CD8-positive, alpha-beta memory T cell (primary cell): ENCODE results near the gene ME3. TPM values are rescaled to one million over a fixed set of nuclear protein-coding genes. Genes with fewer than 3 reads are reported as not detected.

Experiments used
- CTCF ChIA-PET: fragments of 350-600 bp; sonication (Branson Sonifier 250); formaldehyde crosslinking; loops from one replicate; lab custom pipeline; 2021; ENCODE audit warnings: antibody characterized with exemption; lab: Charles Lee
- POLR2A ChIA-PET: fragments of 350-600 bp; sonication (Branson Sonifier 250); formaldehyde crosslinking; loops from one replicate; lab custom pipeline; 2021; ENCODE audit warnings: antibody characterized with exemption; lab: Charles Lee
- DNase-seq, 5 donors: peaks; one replicate each; pipeline versions ENCODE4 v3.0.0 to v3.0.0-alpha.2; 2020 to 2022; ENCODE audit warnings: mixed read lengths in 1 of 5
- H3K27ac ChIP-seq: one replicate; pipeline ENCODE4 v1.7.0; 2013; ENCODE audit warnings: low read depth, mild to moderate bottlenecking, low read length, moderate library complexity
- H3K27me3 ChIP-seq: 2 replicates; pipeline ENCODE4 v1.7.0; 2013; ENCODE audit warnings: low read length, mild to moderate bottlenecking; ENCODE audit not compliant: insufficient read depth, poor library complexity, severe bottlenecking
- H3K36me3 ChIP-seq: 2 replicates; pipeline ENCODE4 v1.7.0; 2013; ENCODE audit warnings: mild to moderate bottlenecking, low read length, moderate library complexity; ENCODE audit not compliant: insufficient read depth
- H3K4me1 ChIP-seq: 2 replicates; pipeline ENCODE4 v1.7.0; 2013; ENCODE audit warnings: mild to moderate bottlenecking, low read length, moderate library complexity; ENCODE audit not compliant: insufficient read depth
- H3K4me3 ChIP-seq: 2 replicates; pipeline ENCODE4 v1.7.0; 2013; ENCODE audit warnings: mild to moderate bottlenecking, low read length
- H3K9me3 ChIP-seq: 2 replicates; pipeline ENCODE4 v1.7.0; 2013; ENCODE audit warnings: mild to moderate bottlenecking, low read length
- H3K27ac Mint-ChIP-seq, 8 donors: one replicate each; pipeline ENCODE4 v1.8.0; 2020 to 2021; ENCODE audit warnings: mixed read lengths in 8 of 8, mild to moderate bottlenecking in 6 of 8, inconsistent platforms in 3 of 8, moderate library complexity in 3 of 8
- H3K27me3 Mint-ChIP-seq, 2 donors: one replicate each; pipeline ENCODE4 v1.8.0; 2020 to 2021; ENCODE audit warnings: mixed read lengths in 2 of 2, mild to moderate bottlenecking in 1 of 2, moderate library complexity in 1 of 2
- H3K36me3 Mint-ChIP-seq, 3 donors: one replicate each; pipeline ENCODE4 v1.8.0; 2020 to 2021; ENCODE audit warnings: mixed read lengths in 3 of 3, inconsistent platforms in 1 of 3, mild to moderate bottlenecking in 1 of 3
- H3K4me1 Mint-ChIP-seq, 3 donors: one replicate each; pipeline ENCODE4 v1.8.0; 2020 to 2021; ENCODE audit warnings: mixed read lengths in 3 of 3, inconsistent platforms in 1 of 3, mild to moderate bottlenecking in 1 of 3
- H3K4me3 Mint-ChIP-seq, 7 donors: one replicate each; pipeline ENCODE4 v1.8.0; 2020 to 2021; ENCODE audit warnings: mixed read lengths in 7 of 7, mild to moderate bottlenecking in 6 of 7, moderate library complexity in 4 of 7, inconsistent platforms in 2 of 7
- H3K9me3 Mint-ChIP-seq, 5 donors: one replicate each; pipeline ENCODE4 v1.8.0; 2020 to 2022; ENCODE audit warnings: mixed read lengths in 5 of 5, mild to moderate bottlenecking in 3 of 5, moderate library complexity in 2 of 5, inconsistent platforms in 1 of 5
- polyA plus RNA-seq: library from polyadenylated mRNA; unstranded; fragments of 300-500 nt; fragmentation: Illumina TruSeq; gene quantifications from one replicate; pipeline ENCODE4 v1.2.3, GENCODE V29; 2021
- total RNA-seq, 2 experiments: library from RNA; stranded (reverse); gene quantifications; one replicate each; pipeline ENCODE4 v1.2.3, GENCODE V29; 2021

ME3 gene
- total and polyA plus RNA-seq, 3 experiments from 2014 or later: 1.0 to 1.3 TPM; not detected in 1

GRCh38 chr11:86586307-86586706, 86.1 kb downstream of the ME3 start:
- Histone ChIP-seq H3K9me3 (no peaks in the 10 kb centered on the region), H3K36me3 (no peaks in the 10 kb centered on the region), H3K27me3 (no peaks in the 10 kb centered on the region), H3K4me3 (no peak overlapping the region), H3K4me1 (no peaks in the 10 kb centered on the region), H3K27ac (no peak overlapping the region)
- H3K27me3 Mint-ChIP-seq: peaks cover 0 to 6% of the 10 kb centered on the region in 2 donors
- POLR2A ChIA-PET: no interaction called here
- peaks cover 0 to under 1% (median 0%) of the 10 kb centered on the region in 3 donors for H3K36me3 Mint-ChIP-seq
- H3K27ac Mint-ChIP-seq: no peak overlapping the region
- DNase-seq: no peak
- no peaks in the 10 kb centered on the region for H3K9me3 Mint-ChIP-seq
- CTCF ChIA-PET: no interaction called here
- H3K4me3 Mint-ChIP-seq: no peak overlapping the region
- no peaks in the 10 kb centered on the region for H3K4me1 Mint-ChIP-seq

GRCh38 chr11:86582898-86583297, 89.5 kb downstream of the ME3 start:
- Mint-ChIP-seq H3K9me3 (peaks cover 0 to 2% (median 0%) of the 10 kb centered on the region in 5 donors), H3K4me1 (no peaks in the 10 kb centered on the region), H3K4me3 (no peak overlapping the region), H3K36me3 (no peaks in the 10 kb centered on the region), H3K27ac (no peak overlapping the region), H3K27me3 (peaks cover 2 to 8% of the 10 kb centered on the region in 2 donors)
- no peaks in the 10 kb centered on the region for H3K4me1 ChIP-seq
- CTCF ChIA-PET: no interaction called here
- no peak overlapping the region for H3K27ac ChIP-seq
- H3K9me3 ChIP-seq: no peaks in the 10 kb centered on the region
- no peak for DNase-seq
- POLR2A ChIA-PET: no interaction called here
- H3K27me3 ChIP-seq: no peaks in the 10 kb centered on the region
- no peak overlapping the region for H3K4me3 ChIP-seq
- no peaks in the 10 kb centered on the region for H3K36me3 ChIP-seq

- Mint-ChIP-seq H3K4me3 (no peak overlapping the region), H3K9me3 (peaks cover 0 to 2% (median 0%) of the 10 kb centered on the region in 5 donors), H3K36me3 (no peaks in the 10 kb centered on the region), H3K27me3 (peaks cover 10 to 13% of the 10 kb centered on the region in 2 donors), H3K4me1 (no peaks in the 10 kb centered on the region), H3K27ac (no peak overlapping the region)
- ChIA-PET POLR2A (no interaction called here), CTCF (interaction anchor here (1.3 kb wide), 1 partner anchor 15 kb away, joined by 3 read pairs; no protein-coding TSS in a partner anchor)
- no peak for DNase-seq
- H3K4me3 ChIP-seq: no peak overlapping the region
- no peaks in the 10 kb centered on the region for H3K4me1 ChIP-seq
- no peaks in the 10 kb centered on the region for H3K9me3 ChIP-seq
- H3K27ac ChIP-seq: no peak overlapping the region
- no peaks in the 10 kb centered on the region for H3K36me3 ChIP-seq
- no peaks in the 10 kb centered on the region for H3K27me3 ChIP-seq
Measured at GRCh38 chr11:86580535-86580934, 91.9 kb downstream of the ME3 start.

- no peak overlapping the region for H3K27ac ChIP-seq
- H3K27me3 Mint-ChIP-seq: peaks cover 10 to 14% of the 10 kb centered on the region in 2 donors
- no peaks in the 10 kb centered on the region for H3K4me1 ChIP-seq
- H3K36me3 ChIP-seq: no peaks in the 10 kb centered on the region
- DNase-seq: no peak
- H3K4me1 Mint-ChIP-seq: no peaks in the 10 kb centered on the region
- no peak overlapping the region for H3K27ac Mint-ChIP-seq
- H3K36me3 Mint-ChIP-seq: no peaks in the 10 kb centered on the region
- H3K27me3 ChIP-seq: no peaks in the 10 kb centered on the region
- H3K9me3 ChIP-seq: no peaks in the 10 kb centered on the region
- POLR2A ChIA-PET: no interaction called here
- peaks cover 0 to 2% (median 0%) of the 10 kb centered on the region in 5 donors for H3K9me3 Mint-ChIP-seq
- H3K4me3 ChIP-seq: no peak overlapping the region
- CTCF ChIA-PET: interaction anchor here (1.3 kb wide), 1 partner anchor 13 kb away, joined by 3 read pairs; no protein-coding TSS in a partner anchor
- H3K4me3 Mint-ChIP-seq: no peak overlapping the region
Measured at GRCh38 chr11:86579406-86579731, 93.0 kb downstream of the ME3 start.

- H3K9me3 Mint-ChIP-seq: peaks cover 0 to 2% (median 0%) of the 10 kb centered on the region in 5 donors
- Histone ChIP-seq H3K4me3 (no peak overlapping the region), H3K36me3 (no peaks in the 10 kb centered on the region), H3K4me1 (no peaks in the 10 kb centered on the region), H3K9me3 (no peaks in the 10 kb centered on the region), H3K27me3 (no peaks in the 10 kb centered on the region), H3K27ac (no peak overlapping the region)
- peaks cover 10 to 14% of the 10 kb centered on the region in 2 donors for H3K27me3 Mint-ChIP-seq
- H3K27ac Mint-ChIP-seq: no peak overlapping the region
- H3K4me1 Mint-ChIP-seq: no peaks in the 10 kb centered on the region
- no peaks in the 10 kb centered on the region for H3K36me3 Mint-ChIP-seq
- CTCF ChIA-PET: no interaction called here
- DNase-seq: no peak
- POLR2A ChIA-PET: no interaction called here
- H3K4me3 Mint-ChIP-seq: no peak overlapping the region
Measured at GRCh38 chr11:86578727-86579405, 93.5 kb downstream of the ME3 start.

GRCh38 chr11:86577644-86578636, 94.5 kb downstream of the ME3 start:
- Histone ChIP-seq H3K9me3 (no peaks in the 10 kb centered on the region), H3K36me3 (no peaks in the 10 kb centered on the region), H3K27ac (no peak overlapping the region), H3K4me1 (no peaks in the 10 kb centered on the region), H3K27me3 (no peaks in the 10 kb centered on the region), H3K4me3 (no peak overlapping the region)
- no peak overlapping the region for H3K27ac Mint-ChIP-seq
- no peak overlapping the region for H3K4me3 Mint-ChIP-seq
- POLR2A ChIA-PET: no interaction called here
- H3K4me1 Mint-ChIP-seq: no peaks in the 10 kb centered on the region
- H3K9me3 Mint-ChIP-seq: peaks cover 0 to 2% (median 0%) of the 10 kb centered on the region in 5 donors
- H3K36me3 Mint-ChIP-seq: no peaks in the 10 kb centered on the region
- CTCF ChIA-PET: no interaction called here
- no peak for DNase-seq
- peaks cover 10 to 14% of the 10 kb centered on the region in 2 donors for H3K27me3 Mint-ChIP-seq

- no peak for DNase-seq
- Histone ChIP-seq H3K4me3 (no peak overlapping the region), H3K27ac (no peak overlapping the region), H3K36me3 (no peaks in the 10 kb centered on the region), H3K9me3 (no peaks in the 10 kb centered on the region), H3K27me3 (no peaks in the 10 kb centered on the region), H3K4me1 (no peaks in the 10 kb centered on the region)
- H3K27ac Mint-ChIP-seq: no peak overlapping the region
- no peak overlapping the region for H3K4me3 Mint-ChIP-seq
- H3K36me3 Mint-ChIP-seq: no peaks in the 10 kb centered on the region
- H3K4me1 Mint-ChIP-seq: no peaks in the 10 kb centered on the region
- CTCF ChIA-PET: interaction anchor here (1.7 kb wide), 1 partner anchor 13 kb away, joined by 4 read pairs; no protein-coding TSS in a partner anchor
- H3K27me3 Mint-ChIP-seq: peaks cover 10 to 14% of the 10 kb centered on the region in 2 donors
- POLR2A ChIA-PET: no interaction called here
- peaks cover 0 to 2% (median 0%) of the 10 kb centered on the region in 5 donors for H3K9me3 Mint-ChIP-seq
Measured at GRCh38 chr11:86576946-86577624, 95.3 kb downstream of the ME3 start.
